GM12801 (cell line): ENCODE results near the gene TM7SF2.

Experiments used
- CTCF ChIP-seq: IDR thresholded peaks from one replicate; pipeline ENCODE4 v1.5.1; 2011; ENCODE audit warnings: control low read depth; ENCODE audit not compliant: insufficient read length; ENCODE audit errors: extremely low read depth

The TM7SF2 gene

GRCh38 chr11:65117206-65118096, 5.8 kb downstream of the TM7SF2 start, which contains the start of gene ZNHIT2:
Gene ZNHIT2, minus strand, starts transcription at chr11:65117701. Its CDS starts 48 bp downstream, at chr11:65117653.
- no peak for TF ChIP-seq CTCF

GRCh38 chr11:65118097-65118837, 6.6 kb downstream of the TM7SF2 start:
- TF ChIP-seq CTCF, result no peak

GRCh38 chr11:65119670-65119995, 8.0 kb downstream of the TM7SF2 start:
- no peak for TF ChIP-seq CTCF

GRCh38 chr11:65120831-65121230, 9.2 kb downstream of the TM7SF2 start:
- no peak for TF ChIP-seq CTCF

GRCh38 chr11:65121447-65121864, 9.8 kb downstream of the TM7SF2 start:
- TF ChIP-seq CTCF, result no peak

GRCh38 chr11:65121865-65122696, 10.4 kb downstream of the TM7SF2 start, which contains the start of the genes FAU and MRPL49:
Gene FAU, minus strand, starts transcription at chr11:65122134. Its CDS starts 321 bp downstream, at chr11:65121813.
Gene MRPL49, plus strand, starts transcription at chr11:65122321. Its CDS starts 26 bp downstream, at chr11:65122347.
- TF ChIP-seq CTCF, result no peak
